WI38 (cell line): ENCODE measurements around the gene B4GALT1.

Experiments used
- H3K4me3 ChIP-seq: 2 replicates; pipeline ENCODE4 v1.5.1; 2011; ENCODE audit warnings: low read depth, mild to moderate bottlenecking, control low read depth, low read length
- TF ChIP-seq, protein P1 (sequence below): IDR thresholded peaks from 2 replicates; pipeline ENCODE4 v1.5.1; 2012; ENCODE audit warnings: low read depth, mild to moderate bottlenecking, control low read depth, low read length

The B4GALT1 gene

DNA sequence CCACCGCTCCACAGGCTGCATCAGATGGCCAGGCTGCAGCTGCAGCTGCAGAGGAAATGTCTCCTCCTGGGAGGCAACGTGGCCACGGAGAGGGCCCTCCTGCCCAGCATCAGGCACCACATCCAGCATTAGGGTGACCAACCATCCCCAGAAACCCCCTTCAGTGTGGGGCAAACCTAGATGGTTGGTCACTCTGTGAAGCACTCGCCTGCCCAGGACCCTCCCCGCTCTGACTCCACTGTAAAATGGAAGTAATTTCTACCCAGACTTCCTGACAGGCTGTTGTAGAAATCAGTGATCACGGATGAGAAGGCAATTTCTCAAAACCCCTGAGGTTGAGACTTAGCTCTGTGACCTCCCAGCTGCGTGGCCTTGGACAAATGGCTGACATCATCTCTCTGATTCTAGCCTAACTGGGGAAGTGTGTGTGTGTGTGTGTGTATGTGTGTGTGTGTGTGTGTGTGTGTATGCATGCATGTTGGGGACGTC lies 31.6 kb downstream of the B4GALT1 start:
- TF ChIP-seq, protein P1, sequence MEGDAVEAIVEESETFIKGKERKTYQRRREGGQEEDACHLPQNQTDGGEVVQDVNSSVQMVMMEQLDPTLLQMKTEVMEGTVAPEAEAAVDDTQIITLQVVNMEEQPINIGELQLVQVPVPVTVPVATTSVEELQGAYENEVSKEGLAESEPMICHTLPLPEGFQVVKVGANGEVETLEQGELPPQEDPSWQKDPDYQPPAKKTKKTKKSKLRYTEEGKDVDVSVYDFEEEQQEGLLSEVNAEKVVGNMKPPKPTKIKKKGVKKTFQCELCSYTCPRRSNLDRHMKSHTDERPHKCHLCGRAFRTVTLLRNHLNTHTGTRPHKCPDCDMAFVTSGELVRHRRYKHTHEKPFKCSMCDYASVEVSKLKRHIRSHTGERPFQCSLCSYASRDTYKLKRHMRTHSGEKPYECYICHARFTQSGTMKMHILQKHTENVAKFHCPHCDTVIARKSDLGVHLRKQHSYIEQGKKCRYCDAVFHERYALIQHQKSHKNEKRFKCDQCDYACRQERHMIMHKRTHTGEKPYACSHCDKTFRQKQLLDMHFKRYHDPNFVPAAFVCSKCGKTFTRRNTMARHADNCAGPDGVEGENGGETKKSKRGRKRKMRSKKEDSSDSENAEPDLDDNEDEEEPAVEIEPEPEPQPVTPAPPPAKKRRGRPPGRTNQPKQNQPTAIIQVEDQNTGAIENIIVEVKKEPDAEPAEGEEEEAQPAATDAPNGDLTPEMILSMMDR, result no peak
- H3K4me3 ChIP-seq, result no peak overlapping the region

DNA sequence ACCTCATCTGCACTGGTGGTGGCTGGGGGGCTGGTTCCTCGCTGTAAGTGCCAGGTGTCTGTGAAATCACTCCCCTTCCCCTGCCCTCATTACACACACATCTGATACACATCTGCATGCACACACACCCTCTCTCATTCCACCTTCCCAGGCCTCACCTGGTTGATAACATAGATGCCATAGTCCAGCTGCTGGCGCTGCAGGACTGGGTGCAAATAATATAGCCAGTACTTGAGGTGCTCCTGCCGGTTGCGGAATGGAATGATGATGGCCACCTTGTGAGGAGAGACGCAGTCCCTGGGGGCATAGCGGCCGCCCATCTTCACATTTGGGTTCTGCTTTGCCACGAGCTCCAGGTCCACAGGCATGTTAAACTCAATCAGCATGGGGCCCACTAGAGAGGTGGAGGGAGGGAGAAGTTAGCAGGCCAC lies 32.1 kb downstream of the B4GALT1 start:
- H3K4me3 ChIP-seq, result no peak overlapping the region
- TF ChIP-seq, protein P1, result no peak

DNA sequence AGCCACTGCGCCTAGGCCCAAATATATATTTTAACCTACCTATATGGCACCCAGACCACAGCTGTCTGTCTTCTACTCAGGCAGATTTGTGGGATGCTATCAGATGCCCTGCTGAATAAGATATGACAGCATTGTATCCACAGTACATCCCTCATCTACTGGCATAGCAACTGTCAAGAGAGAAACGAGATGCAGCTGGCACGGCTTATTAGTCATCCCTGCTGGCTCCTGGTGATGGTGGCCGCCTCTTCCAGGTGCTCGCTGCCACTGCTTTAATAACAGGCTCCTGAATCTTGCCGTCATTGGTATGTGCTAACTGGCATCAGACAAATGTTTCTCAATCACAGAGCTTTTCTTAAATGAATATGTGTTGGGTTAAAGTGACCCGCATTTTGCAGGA lies 34.0 kb downstream of the B4GALT1 start:
- TF ChIP-seq, protein P1, result no peak
- no peak overlapping the region for H3K4me3 ChIP-seq

DNA sequence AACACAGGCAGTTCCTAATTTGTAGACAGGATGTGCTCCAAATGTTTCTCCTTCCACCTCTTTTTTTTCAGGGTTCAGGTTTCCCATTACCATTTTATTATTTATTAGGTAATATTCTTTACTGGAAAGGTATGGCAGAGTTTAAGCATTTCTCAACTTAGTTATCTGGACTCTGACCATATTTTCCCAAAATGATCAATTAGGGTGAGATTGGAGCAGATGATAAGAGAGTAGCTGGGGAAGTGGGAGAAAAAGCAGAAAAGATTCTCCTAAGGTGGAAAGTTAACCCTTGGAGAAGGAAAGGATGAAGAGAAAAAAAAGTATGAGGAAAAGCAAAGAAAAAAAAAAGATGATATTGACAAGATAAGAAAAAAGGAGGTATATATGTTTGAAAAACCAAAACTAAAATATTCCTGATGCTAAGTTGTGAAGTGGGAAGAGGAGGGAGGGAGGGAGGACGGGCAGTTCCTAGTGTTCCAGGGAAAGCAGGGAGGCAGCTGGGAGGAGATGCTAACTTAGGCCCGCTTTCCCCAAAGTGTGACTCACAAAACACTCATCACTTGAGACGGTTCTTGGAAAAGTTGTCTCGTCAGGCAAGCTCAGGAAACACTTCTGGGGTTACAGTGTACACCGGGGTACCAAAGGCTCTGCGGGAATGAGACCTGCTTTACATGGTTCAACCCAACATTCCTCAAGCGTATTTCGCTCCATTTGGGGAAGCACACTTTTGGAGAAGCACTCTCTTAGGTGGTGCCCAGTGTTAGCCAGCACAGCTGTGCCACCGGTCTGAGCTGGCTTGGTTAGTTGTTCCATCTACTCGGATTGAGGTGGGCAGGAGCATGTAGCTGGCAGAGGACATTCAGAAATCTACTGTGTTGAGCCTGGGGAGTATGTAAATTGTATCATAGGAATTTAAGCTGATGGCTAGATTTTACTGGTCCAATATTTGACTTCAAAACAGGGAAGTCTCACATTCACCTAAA lies 35.1 kb downstream of the B4GALT1 start:
- no peak overlapping the region for H3K4me3 ChIP-seq
- TF ChIP-seq, protein P1, result no peak

DNA sequence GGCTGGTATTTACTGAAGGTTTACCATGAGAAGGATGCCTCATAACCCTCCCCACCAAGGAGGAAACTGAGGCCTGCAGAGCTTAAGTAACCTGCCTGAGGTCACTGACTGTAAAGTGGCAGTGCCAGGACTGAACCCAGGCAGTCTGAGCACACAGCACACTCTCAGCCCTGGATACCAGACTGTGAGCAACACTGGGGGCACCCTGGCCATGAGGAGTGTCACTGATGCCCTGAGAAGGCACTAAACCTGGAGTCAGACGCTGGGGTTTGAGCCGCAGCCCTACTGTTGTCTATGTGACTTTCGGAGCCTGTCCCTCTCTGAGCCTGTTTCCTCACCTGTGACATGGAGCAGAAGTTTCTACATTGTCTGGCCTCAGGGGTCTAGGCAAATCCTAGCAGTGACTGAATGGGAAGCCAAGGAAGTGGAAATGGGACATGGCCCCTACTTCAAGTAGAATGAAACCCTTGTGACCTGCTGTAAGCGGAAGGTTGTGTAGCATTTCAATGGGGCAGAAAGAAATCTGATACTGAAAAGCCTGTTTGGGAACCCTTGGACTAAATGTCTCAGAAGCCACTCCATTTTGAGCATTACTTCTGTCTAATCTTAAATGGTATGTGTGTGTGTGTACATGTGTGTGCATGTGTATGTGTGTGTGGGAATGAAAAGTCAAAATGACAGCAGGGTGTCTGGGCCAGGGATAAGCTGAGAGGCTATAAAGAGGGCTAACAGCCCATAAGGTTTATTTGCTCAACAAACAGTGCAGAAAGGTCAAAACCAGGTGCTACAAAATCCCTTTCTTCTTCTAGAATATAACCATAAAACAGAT lies 36.0 kb downstream of the B4GALT1 start:
- TF ChIP-seq, protein P1, result no peak
- H3K4me3 ChIP-seq, result no peak overlapping the region

DNA sequence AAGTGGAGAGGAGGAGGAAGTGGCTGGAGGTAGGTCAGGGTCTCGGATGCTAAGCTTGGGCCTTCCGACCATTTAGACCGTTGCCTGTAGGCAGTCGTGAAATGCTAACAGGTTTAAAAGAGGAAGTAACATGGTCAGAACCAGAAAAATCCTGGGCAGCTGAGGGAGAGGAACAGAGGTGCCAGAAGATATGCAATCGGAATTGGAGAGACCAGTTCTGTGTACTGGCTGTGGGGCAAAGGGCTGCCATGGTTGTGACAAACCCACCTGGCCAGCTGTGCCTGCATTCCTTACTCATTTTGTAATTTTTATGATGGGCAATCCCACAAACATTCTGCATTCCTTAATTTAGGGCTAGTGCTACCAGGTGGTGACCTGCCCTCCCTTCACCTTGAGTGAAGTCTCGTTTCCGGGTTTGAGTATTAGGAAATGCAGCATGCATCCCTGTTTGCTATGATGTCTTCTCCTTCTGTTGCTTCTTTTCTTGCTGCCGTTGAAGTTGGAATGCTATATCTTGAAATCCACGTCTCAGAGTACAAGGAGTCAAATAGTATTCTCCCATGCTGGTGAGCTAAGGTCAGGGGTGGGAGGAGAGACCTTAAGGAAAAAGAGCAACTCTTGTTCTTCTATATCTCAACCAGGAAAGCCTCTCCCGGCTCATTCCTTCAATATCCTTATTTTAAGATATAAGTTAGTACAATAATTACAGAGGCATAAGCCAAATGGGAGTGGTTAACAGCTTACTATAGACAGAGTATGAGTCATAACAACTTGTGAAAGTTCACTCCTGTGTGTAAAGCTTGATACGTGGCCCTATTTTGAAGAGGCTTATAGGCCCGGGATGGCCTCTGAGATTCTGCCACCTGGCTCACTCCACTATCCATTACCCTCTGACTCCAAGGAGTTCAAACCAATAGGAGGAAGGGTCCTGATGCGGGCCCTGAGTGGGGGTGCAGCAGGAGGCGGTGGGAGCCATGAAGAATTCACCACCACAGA lies 37.0 kb downstream of the B4GALT1 start:
- TF ChIP-seq, protein P1, result no peak
- no peak overlapping the region for H3K4me3 ChIP-seq
